ENCODE measurements around the gene STN1.

GRCh38 chr10:103919648-103920025, 1.7 kb upstream of the STN1 start:
- no peak for TF ChIP-seq CTCF (IDR thresholded peaks at IDR 0.05)
- no peak for TF ChIP-seq MEF2A (IDR thresholded peaks at IDR 0.05; ENCODE audit: borderline replicate concordance, low read depth)
- no peak for TF ChIP-seq ZBTB33 (IDR thresholded peaks at IDR 0.05; ENCODE audit: borderline replicate concordance, low read depth)
- no peak for TF ChIP-seq MAX (IDR thresholded peaks at IDR 0.05; ENCODE audit: low read depth)
- no peak for TF ChIP-seq RAD21 (IDR thresholded peaks at IDR 0.05; ENCODE audit: low read length)
- TF ChIP-seq POLR2AphosphoS5 (IDR thresholded peaks at IDR 0.05; ENCODE audit: low read depth, low read length) = no peak
- TF ChIP-seq PBX3 (IDR thresholded peaks at IDR 0.05) = no peak
- TF ChIP-seq EP300 (IDR thresholded peaks at IDR 0.05; ENCODE audit: borderline replicate concordance in 1 of 2, low read depth in 1 of 2, low read length in 1 of 2) = no peak
- no peak for TF ChIP-seq SIN3A (IDR thresholded peaks at IDR 0.05; ENCODE audit: borderline replicate concordance, low read depth, low read length)
- TF ChIP-seq RXRA (IDR thresholded peaks at IDR 0.05; ENCODE audit: borderline replicate concordance, low read depth) = no peak
- TF ChIP-seq EZH2phosphoT487 (IDR thresholded peaks at IDR 0.05; ENCODE audit: borderline replicate concordance, low read depth) = no peak
